Left ventricle myocardium inferior (tissue), 1 donor: ENCODE data around the gene BCAS3. TPM values are rescaled to one million over a fixed set of nuclear protein-coding genes. Genes with fewer than 3 reads are reported as not detected.
"Not testable (repeated sequence)": the region's sequence is repeated elsewhere in the genome, so short reads cannot be mapped to it uniquely, and the experiment has no call there.

Experiments used
- DNase-seq: peaks from one replicate; pipeline ENCODE4 v3.0.0-alpha.2; 2020
- H3K27ac ChIP-seq: fragments of 200-600 bp; replicated peaks from 2 replicates; pipeline ENCODE4 v1.8.0; 2021
- H3K27me3 ChIP-seq: fragments of 200-600 bp; 2 replicates; pipeline ENCODE4 v1.8.0; 2021; ENCODE audit warnings: low read depth
- H3K36me3 ChIP-seq: fragments of 200-600 bp; 2 replicates; pipeline ENCODE4 v1.8.0; 2021
- H3K4me1 ChIP-seq: fragments of 200-600 bp; 2 replicates; pipeline ENCODE4 v1.8.0; 2021
- H3K4me3 ChIP-seq: fragments of 200-600 bp; 2 replicates; pipeline ENCODE4 v1.8.0; 2021; ENCODE audit warnings: mild to moderate bottlenecking, moderate library complexity
- H3K9me3 ChIP-seq: fragments of 200-600 bp; replicated peaks from 2 replicates; pipeline ENCODE4 v1.8.0; 2021
- CTCF ChIP-seq: fragments of 200-600 bp; IDR thresholded peaks from 2 replicates; pipeline ENCODE4 v1.8.0; 2021; ENCODE audit warnings: antibody characterized with exemption, mild to moderate bottlenecking, borderline replicate concordance
- intact Hi-C: fragments of 100-400 bp; cut with micrococcal nuclease; formaldehyde crosslinking; loops from one replicate; pipeline ENCODE4 v1.11.0; 2022
- total RNA-seq: library from RNA; stranded (reverse); fragmentation: NEBNext Ultra II Directional; extraction: Animal tissue kit (Norgen Biotek cat#: 25700); gene quantifications from one replicate; pipeline ENCODE4 v1.2.1, GENCODE V29; 2021
- donor health status: DM: no; HTN: yes; CAD: no; lungs with severe emphysema.

BCAS3 gene
- total RNA-seq, 1 donor from 2014 or later: 16.5 TPM

GRCh38 chr17:61018938-61019337, 341.3 kb downstream of the BCAS3 start:
- intact Hi-C loops: no loop called here
- H3K4me1 ChIP-seq: no peaks in the 10 kb centered on the region

GRCh38 chr17:61023996-61024395, 346.3 kb downstream of the BCAS3 start:
- no peaks in the 10 kb centered on the region for H3K4me1 ChIP-seq
- no peaks in the 10 kb centered on the region for H3K36me3 ChIP-seq
- H3K4me3 ChIP-seq: no peak overlapping the region
- H3K27me3 ChIP-seq: no peaks in the 10 kb centered on the region
- DNase-seq: no peak
- intact Hi-C loops: no loop called here
- peaks cover 8% of the 10 kb centered on the region for H3K9me3 ChIP-seq
- no peak for TF ChIP-seq CTCF
- H3K27ac ChIP-seq: no peak overlapping the region

More at GRCh38 chr17:61018938-61019337, 341.3 kb downstream of the BCAS3 start:
- Histone ChIP-seq H3K4me3 (no peak overlapping the region), H3K9me3 (no peaks in the 10 kb centered on the region), H3K27ac (no peak overlapping the region), H3K27me3 (no peaks in the 10 kb centered on the region), H3K36me3 (peaks cover 6% of the 10 kb centered on the region)
- no peak for TF ChIP-seq CTCF
- DNase-seq: no peak

- no peak for TF ChIP-seq CTCF
- intact Hi-C loops: no loop called here
- H3K27ac ChIP-seq: no peak overlapping the region
- H3K36me3 ChIP-seq: no peaks in the 10 kb centered on the region
- H3K27me3 ChIP-seq: no peaks in the 10 kb centered on the region
- no peak overlapping the region for H3K4me3 ChIP-seq
- peaks cover 8% of the 10 kb centered on the region for H3K9me3 ChIP-seq
- H3K4me1 ChIP-seq: no peaks in the 10 kb centered on the region
- no peak for DNase-seq
These were observed 349.2 kb downstream of the BCAS3 start for GRCh38 chr17:61026818-61027217.

- intact Hi-C loops: no loop called here
- TF ChIP-seq CTCF: no peak
- no peaks in the 10 kb centered on the region for H3K27me3 ChIP-seq
- no peak overlapping the region for H3K4me3 ChIP-seq
- no peak overlapping the region for H3K27ac ChIP-seq
- no peaks in the 10 kb centered on the region for H3K4me1 ChIP-seq
- DNase-seq: no peak
- peaks cover 8% of the 10 kb centered on the region for H3K9me3 ChIP-seq
- no peaks in the 10 kb centered on the region for H3K36me3 ChIP-seq
These were observed 351.5 kb downstream of the BCAS3 start for GRCh38 chr17:61029181-61029580.

GRCh38 chr17:61040666-61041065, 363.0 kb downstream of the BCAS3 start:
- no peaks in the 10 kb centered on the region for H3K27me3 ChIP-seq
- H3K36me3 ChIP-seq: peaks cover 15% of the 10 kb centered on the region
- DNase-seq: no peak
- no peaks in the 10 kb centered on the region for H3K9me3 ChIP-seq
- H3K27ac ChIP-seq: no peak overlapping the region
- H3K4me3 ChIP-seq: no peak overlapping the region
- intact Hi-C loops: no loop called here
- no peaks in the 10 kb centered on the region for H3K4me1 ChIP-seq
- TF ChIP-seq CTCF: no peak

- DNase-seq, H3K27me3 ChIP-seq, H3K4me3 ChIP-seq, intact Hi-C loops, H3K9me3 ChIP-seq, H3K27ac ChIP-seq: not testable (repeated sequence)
- Histone ChIP-seq H3K36me3 (peaks cover 14% of the 10 kb centered on the region), H3K4me1 (peaks cover 11% of the 10 kb centered on the region)
These were observed 364.7 kb downstream of the BCAS3 start for GRCh38 chr17:61042348-61042747.
